Pericardium fibroblast (primary cell): ENCODE data around the gene GSTA1. TPM values are rescaled to one million over a fixed set of nuclear protein-coding genes. Genes with fewer than 3 reads are reported as not detected.

Experiments used
- total RNA-seq: library from RNA; depleted of rRNA; stranded (reverse); fragments of >200 nt; gene quantifications from 2 replicates; pipeline ENCODE4 v1.2.3, GENCODE V29; 2015

The GSTA1 gene
- total RNA-seq = not detected in 2 replicates

DNA sequence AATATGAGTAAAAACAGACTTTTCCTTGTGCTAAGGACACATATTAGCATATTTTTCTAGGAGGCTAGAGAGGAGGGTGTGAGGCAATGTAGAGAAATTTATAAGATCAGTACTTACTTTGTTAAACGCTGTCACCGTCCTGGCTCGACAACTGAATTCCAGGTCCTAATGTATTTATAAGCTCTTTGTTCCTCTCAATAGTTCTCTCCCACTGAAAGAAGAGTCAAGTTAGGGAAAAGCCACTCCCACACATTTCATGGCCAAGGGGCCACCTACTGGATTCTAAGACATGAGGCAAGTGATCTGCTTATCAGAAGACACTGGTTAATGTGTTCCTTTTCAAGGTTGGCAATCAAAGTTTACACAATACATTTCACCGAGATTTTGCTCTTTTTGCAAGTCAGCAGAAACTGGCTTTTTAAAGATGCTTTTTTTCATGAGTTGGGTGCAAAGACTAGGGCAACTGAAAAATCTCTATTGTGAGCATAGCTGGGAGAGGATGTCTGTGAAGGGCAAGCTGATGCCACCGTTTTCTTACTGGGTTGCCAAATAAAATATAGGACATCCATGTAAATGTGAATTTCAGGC lies at the start of gene GSTA1:
TSS of gene GSTA1 (minus strand) at position 149 of the 588 bp plus-strand sequence. CDS start 4,549 bp downstream, outside the sequence.

GRCh38 chr6:52840763-52841585 lies 37.4 kb upstream of the GSTA1 start, which contains the start of gene GSTA5:
GSTA5 (minus strand) TSS chr6:52840813.

GRCh38 chr6:52763322-52763916 lies 40.2 kb downstream of the GSTA1 start, which contains the start of gene GSTA2:
GSTA2 (minus strand) TSS chr6:52763475; CDS start chr6:52757947, 5,528 bp downstream.

Other genes starting within 250 kb of the GSTA1 start
- 77.6 and 92.5 TPM in 2 replicates for gene TRAM2, start 226.8 kb downstream of the GSTA1 start, total RNA-seq
- 29.6 and 35.0 TPM in 2 replicates for gene TMEM14A, start 132.7 kb downstream of the GSTA1 start, total RNA-seq
- gene GSTA2, start 40.3 kb downstream of the GSTA1 start, total RNA-seq = not detected in 2 replicates
- not detected in 2 replicates for gene GSTA5, start 37.0 kb upstream of the GSTA1 start, total RNA-seq
- not detected in 2 replicates for gene GSTA3, start 105.9 kb upstream of the GSTA1 start, total RNA-seq
- 38.0 and 45.8 TPM in 2 replicates for gene GSTA4, start 191.5 kb upstream of the GSTA1 start, total RNA-seq